Activated T-cell treated with anti-CD3 and anti-CD28 coated beads for 24 hours (primary cell): ENCODE measurements around the gene SDK2.
A peak's percentile ranks its signal among the peaks of the same experiment; 100 is the strongest.
"Not testable (repeated sequence)": the region's sequence is repeated elsewhere in the genome, so short reads cannot be mapped to it uniquely, and the experiment has no call there.

Experiments used
- DNase-seq: peaks from one replicate; pipeline ENCODE4 v3.0.0-alpha.2; 2020; ENCODE audit warnings: low read depth

SDK2 gene

GRCh38 chr17:73323409-73324159 lies 320.7 kb downstream of the SDK2 start:
- DNase-seq, result no peak

- DNase-seq, result no peak
These were observed 323.5 kb downstream of the SDK2 start for GRCh38 chr17:73320601-73321264.

GRCh38 chr17:73319766-73320165 lies 324.5 kb downstream of the SDK2 start:
- no peak for DNase-seq

- no peak for DNase-seq
These were observed 325.4 kb downstream of the SDK2 start for GRCh38 chr17:73318836-73319235.

GRCh38 chr17:73318427-73318813 lies 325.8 kb downstream of the SDK2 start:
- DNase-seq, result no peak

GRCh38 chr17:73317513-73318426 lies 326.5 kb downstream of the SDK2 start:
- no peak for DNase-seq

- no peak for DNase-seq
These were observed 327.2 kb downstream of the SDK2 start for GRCh38 chr17:73316919-73317505.

- no peak for DNase-seq
These were observed 328.8 kb downstream of the SDK2 start for GRCh38 chr17:73315471-73315870.

- DNase-seq, result no peak
These were observed 330.6 kb downstream of the SDK2 start for GRCh38 chr17:73313526-73314127.

- DNase-seq, result not testable (repeated sequence)
These were observed 331.4 kb downstream of the SDK2 start for GRCh38 chr17:73312887-73313286.

GRCh38 chr17:73311781-73312641 lies 332.2 kb downstream of the SDK2 start, which contains the start of gene CDC42EP4:
TSS of gene CDC42EP4 (minus strand) at chr17:73312001. CDS start at chr17:73286500, 25,501 bp downstream.
- DNase-seq, result peak; percentile 75

- DNase-seq, result no peak
These were observed 332.8 kb downstream of the SDK2 start for GRCh38 chr17:73311428-73311780.

GRCh38 chr17:73309727-73310596 lies 334.3 kb downstream of the SDK2 start:
- DNase-seq, result no peak

GRCh38 chr17:73308959-73309358 lies 335.3 kb downstream of the SDK2 start:
- not testable (repeated sequence) for DNase-seq

- DNase-seq, result no peak
These were observed 336.0 kb downstream of the SDK2 start for GRCh38 chr17:73308017-73308823.

GRCh38 chr17:73307130-73307529 lies 337.1 kb downstream of the SDK2 start:
- no peak for DNase-seq

GRCh38 chr17:73305845-73306836 lies 338.1 kb downstream of the SDK2 start:
- DNase-seq, result no peak
